GM23248 (cell line): Measurements from ENCODE around the gene HDHD3. TPM values are rescaled to one million over a fixed set of nuclear protein-coding genes. Genes with fewer than 3 reads are reported as not detected.

Source experiments
- DNase-seq: peaks from one replicate; pipeline ENCODE4 v3.0.0-alpha.2; 2015
- H2AFZ ChIP-seq: fragments of 200-600 bp; sonication (generic); 2 replicates; pipeline ENCODE4 v1.6.1; 2016; ENCODE audit warnings: antibody characterized with exemption
- H3F3A ChIP-seq: fragments of 200-600 bp; sonication (generic); 2 replicates; pipeline ENCODE4 v1.6.1; 2016; ENCODE audit warnings: mild to moderate bottlenecking, antibody characterized with exemption, mixed run types; ENCODE audit not compliant: insufficient read depth
- H3K27ac ChIP-seq: fragments of 200-600 bp; sonication (generic); 2 replicates; pipeline ENCODE4 v1.5.1; 2016; ENCODE audit warnings: mild to moderate bottlenecking
- H3K27me3 ChIP-seq: fragments of 200-600 bp; sonication (generic); replicated peaks from 2 replicates; pipeline ENCODE4 v1.6.1; 2016; ENCODE audit warnings: mild to moderate bottlenecking; ENCODE audit not compliant: insufficient read depth
- H3K36me3 ChIP-seq: fragments of 200-600 bp; sonication (generic); 2 replicates; pipeline ENCODE4 v1.6.1; 2016; ENCODE audit warnings: low read depth, mild to moderate bottlenecking
- H3K4me1 ChIP-seq: fragments of 200-600 bp; sonication (generic); 2 replicates; pipeline ENCODE4 v1.6.1; 2016; ENCODE audit warnings: mild to moderate bottlenecking; ENCODE audit not compliant: insufficient read depth
- H3K4me2 ChIP-seq: fragments of 200-600 bp; sonication (generic); one replicate; pipeline ENCODE4 v1.6.1; 2016; ENCODE audit warnings: mild to moderate bottlenecking; ENCODE audit not compliant: unreplicated experiment
- H3K4me3 ChIP-seq: fragments of 200-600 bp; sonication (generic); 2 replicates; pipeline ENCODE4 v1.5.1; 2016; ENCODE audit warnings: mild to moderate bottlenecking
- H3K79me2 ChIP-seq: fragments of 200-600 bp; sonication (generic); 2 replicates; pipeline ENCODE4 v1.6.1; 2016; ENCODE audit warnings: mild to moderate bottlenecking; ENCODE audit not compliant: insufficient read depth
- H3K9ac ChIP-seq: fragments of 200-600 bp; sonication (generic); 2 replicates; pipeline ENCODE4 v1.6.1; 2016; ENCODE audit warnings: mild to moderate bottlenecking
- H3K9me2 ChIP-seq: fragments of 200-600 bp; sonication (generic); 2 replicates; pipeline ENCODE4 v1.6.1; 2016; ENCODE audit warnings: mixed run types, mild to moderate bottlenecking, moderate library complexity; ENCODE audit not compliant: insufficient read depth
- H3K9me3 ChIP-seq: fragments of 200-600 bp; sonication (generic); one replicate; pipeline ENCODE4 v1.6.1; 2017; ENCODE audit warnings: low read depth
- H4K20me1 ChIP-seq: fragments of 200-600 bp; sonication (generic); 2 replicates; pipeline ENCODE4 v1.6.0; 2016; ENCODE audit not compliant: insufficient read depth
- EZH2 ChIP-seq: fragments of 200-600 bp; sonication (generic); IDR thresholded peaks from 2 replicates; pipeline ENCODE4 v1.6.1; 2018; ENCODE audit warnings: antibody characterized with exemption, mild to moderate bottlenecking; ENCODE audit not compliant: insufficient read depth, poor library complexity, severe bottlenecking
- EZH2phosphoT487 ChIP-seq: fragments of 200-600 bp; sonication (generic); IDR thresholded peaks from 2 replicates; pipeline ENCODE4 v1.6.1; 2018; ENCODE audit warnings: antibody characterized with exemption, moderate library complexity, mild to moderate bottlenecking, low read depth; ENCODE audit not compliant: insufficient read depth
- WGBS, 2 experiments: methylation state at CpG; one replicate each; pipeline ENCODE4 v1.1.6; 2015 to 2017; ENCODE audit warnings: low lambda C conversion rate in 2 of 2, low coverage in 1 of 2; ENCODE audit errors: missing lambda C conversion rate in 2 of 2; 5-methylcytosine and 5-hydroxymethylcytosine counted together
- in situ Hi-C: fragments of 300-500 bp; cut with MboI; formaldehyde crosslinking; loops from 2 replicates; pipeline ENCODE4 v1.15.0; 2020
- polyA plus RNA-seq: library from polyadenylated mRNA; unstranded; fragments of >200 nt; fragmentation: Nextera tagmentation; extraction: Ambion mirVana; gene quantifications from 2 replicates; pipeline ENCODE4 v1.2.1, GENCODE V29; 2016
- total RNA-seq: library from RNA; depleted of rRNA; stranded (reverse); fragments of >200 nt; shearing (Covaris generic); gene quantifications from 2 replicates; pipeline ENCODE4 v1.2.3, GENCODE V29; 2014

Gene HDHD3
- total and polyA plus RNA-seq, 2 experiments from 2014 or later: 8.3 to 13.2 TPM

DNA sequence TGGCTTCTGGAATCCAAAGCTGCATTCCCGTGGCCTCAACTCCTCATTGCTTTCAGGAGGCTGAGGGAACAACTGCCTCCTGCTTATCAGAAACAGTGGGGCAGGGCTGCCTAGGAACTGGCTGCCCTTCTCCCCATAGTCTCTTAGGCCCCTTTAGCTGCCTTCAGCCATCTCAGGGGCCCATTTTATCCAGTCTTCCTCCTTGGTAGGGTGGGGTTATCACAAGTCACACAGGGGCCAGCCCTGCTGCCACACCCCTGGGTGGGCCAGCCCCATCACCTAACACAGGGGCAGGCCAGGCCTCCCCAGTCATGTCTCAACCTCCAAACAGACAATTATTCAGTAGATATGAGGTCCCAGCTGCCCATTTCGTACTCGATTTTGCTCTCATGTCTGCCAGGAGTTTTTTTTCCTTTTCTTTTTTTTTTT lies 20.4 kb upstream of the HDHD3 start:
- no peaks in the 10 kb centered on the region for H3K9me2 ChIP-seq
- no peaks in the 10 kb centered on the region for H3K27me3 ChIP-seq
- TF ChIP-seq EZH2phosphoT487: no peak
- TF ChIP-seq EZH2: no peak
- H3K79me2 ChIP-seq: peaks cover 20% of the 10 kb centered on the region
- H3K4me2 ChIP-seq: no peak overlapping the region
- WGBS, 2 experiments: 90 to 96% methylated on average over 3 of the region's 3 CpGs
- no peak overlapping the region for H3K4me3 ChIP-seq
- H3K9me3 ChIP-seq: no peaks in the 10 kb centered on the region
- in situ Hi-C loops: no loop called here
- no peak overlapping the region for H3K9ac ChIP-seq
- peaks cover 10% of the 10 kb centered on the region for H3K4me1 ChIP-seq
- H3K36me3 ChIP-seq: no peaks in the 10 kb centered on the region
- H2AFZ ChIP-seq: no peak overlapping the region
- no peak for DNase-seq
- peaks cover 20% of the 10 kb centered on the region; the same call in 1 of the 2 replicates for H3F3A ChIP-seq
- H3K27ac ChIP-seq: no peak overlapping the region
- H4K20me1 ChIP-seq: no peaks in the 10 kb centered on the region

DNA sequence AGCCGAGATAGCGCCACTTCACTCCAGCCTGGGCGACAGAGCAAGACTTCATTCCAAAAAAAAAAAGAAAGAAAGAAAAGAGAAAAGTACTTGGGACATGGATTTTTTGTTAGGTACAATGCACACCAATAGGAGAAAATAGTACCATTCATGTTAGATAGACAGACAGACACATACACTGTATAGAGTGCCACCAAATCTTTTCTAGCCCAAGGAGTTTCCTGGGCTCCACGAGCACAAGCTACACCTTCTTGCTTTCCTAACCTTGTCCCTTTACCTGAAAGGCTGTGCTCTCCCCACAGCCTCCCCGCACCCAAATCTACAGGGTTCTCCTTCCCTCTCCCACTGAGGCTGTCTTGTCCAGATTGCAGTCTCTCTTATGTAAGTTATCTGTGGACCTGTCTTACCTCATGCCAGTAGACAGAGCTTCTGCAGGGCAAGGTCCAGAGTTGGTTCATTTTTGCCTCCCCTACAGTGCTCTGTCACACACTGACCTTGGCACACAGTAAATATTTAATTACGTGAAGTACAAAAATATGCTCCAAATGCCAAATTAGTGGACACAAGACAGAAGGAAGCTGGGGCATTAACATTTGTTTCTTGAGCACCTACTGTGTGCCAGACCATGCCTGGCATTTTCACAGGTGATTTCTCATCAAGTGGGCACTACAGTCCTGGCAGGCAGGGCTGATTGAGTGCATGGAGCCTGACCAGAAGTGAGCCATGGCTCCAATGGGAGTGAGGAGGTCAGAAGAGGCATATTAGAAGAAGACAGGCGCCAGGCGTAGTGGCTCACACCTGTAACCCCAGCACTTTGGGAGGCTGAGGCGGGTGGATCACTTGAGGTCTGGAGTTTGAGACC lies 18.4 kb upstream of the HDHD3 start:
- TF ChIP-seq EZH2phosphoT487 (no peak), EZH2 (no peak)
- Histone ChIP-seq H3K9me3 (no peaks in the 10 kb centered on the region), H3K4me1 (peaks cover 10% of the 10 kb centered on the region), H3K27ac (no peak overlapping the region), H3K4me3 (no peak overlapping the region), H3K79me2 (peaks cover 13% of the 10 kb centered on the region), H3F3A (peaks cover 16% of the 10 kb centered on the region; the same call in 1 of the 2 replicates), H3K4me2 (no peak overlapping the region), H3K9me2 (no peaks in the 10 kb centered on the region), H3K9ac (no peak overlapping the region), H2AFZ (no peak overlapping the region), H3K36me3 (no peaks in the 10 kb centered on the region), H3K27me3 (no peaks in the 10 kb centered on the region), H4K20me1 (no peaks in the 10 kb centered on the region)
- in situ Hi-C loops: no loop called here
- no peak for DNase-seq
- WGBS, 2 experiments: 95 to 97% methylated on average over 8 to 9 of the region's 9 CpGs

DNA sequence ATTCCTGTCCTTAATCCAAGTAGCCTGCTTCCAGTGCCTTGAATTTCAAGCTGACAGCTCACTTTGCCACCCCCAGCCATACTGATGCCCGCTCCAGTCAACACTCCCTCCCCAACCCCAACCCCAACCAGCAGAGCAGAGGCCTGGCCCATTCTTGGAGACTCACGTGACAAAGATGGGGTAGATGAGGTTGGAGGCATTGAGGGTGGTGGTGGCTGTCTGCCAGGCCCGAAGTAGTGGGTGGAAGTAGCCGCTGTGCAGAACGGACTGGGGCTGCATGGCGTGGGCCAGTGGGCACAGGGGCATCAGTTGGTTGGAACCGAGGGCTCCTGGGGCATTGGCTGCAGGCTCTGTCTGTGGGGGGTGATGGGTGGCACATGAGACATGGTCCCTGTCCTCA lies 16.5 kb upstream of the HDHD3 start:
- in situ Hi-C loops: no loop called here
- H3F3A ChIP-seq: peaks cover 8% of the 10 kb centered on the region; the same call in 1 of the 2 replicates
- 94 to 95% methylated on average over 6 to 7 of the region's 7 CpGs for WGBS, 2 experiments
- no peaks in the 10 kb centered on the region for H4K20me1 ChIP-seq
- H3K36me3 ChIP-seq: peaks cover under 1% of the 10 kb centered on the region; the same call in 1 of the 2 replicates
- no peaks in the 10 kb centered on the region for H3K27me3 ChIP-seq
- H3K9me2 ChIP-seq: no peaks in the 10 kb centered on the region
- no peak overlapping the region for H3K4me3 ChIP-seq
- TF ChIP-seq EZH2: no peak
- TF ChIP-seq EZH2phosphoT487: no peak
- no peak overlapping the region for H3K9ac ChIP-seq
- no peak overlapping the region for H3K4me2 ChIP-seq
- H3K79me2 ChIP-seq: no peaks in the 10 kb centered on the region; the same call in 1 of the 2 replicates
- no peaks in the 10 kb centered on the region for H3K9me3 ChIP-seq
- H3K4me1 ChIP-seq: peaks cover 6% of the 10 kb centered on the region
- H2AFZ ChIP-seq: no peak overlapping the region
- no peak overlapping the region for H3K27ac ChIP-seq
- DNase-seq: no peak

- H3K9me2 ChIP-seq: no peaks in the 10 kb centered on the region
- H4K20me1 ChIP-seq: no peaks in the 10 kb centered on the region
- H3K79me2 ChIP-seq: no peaks in the 10 kb centered on the region; the same call in 1 of the 2 replicates
- no peak overlapping the region for H2AFZ ChIP-seq
- in situ Hi-C loops: no loop called here
- no peaks in the 10 kb centered on the region for H3F3A ChIP-seq
- WGBS, 2 experiments: 97 to 98% methylated on average over 7 of the region's 7 CpGs
- DNase-seq: no peak
- no peak overlapping the region for H3K27ac ChIP-seq
- no peak overlapping the region for H3K4me3 ChIP-seq
- H3K36me3 ChIP-seq: peaks cover 3% of the 10 kb centered on the region; the same call in 1 of the 2 replicates
- TF ChIP-seq EZH2phosphoT487 (no peak), EZH2 (no peak)
- H3K9me3 ChIP-seq: no peaks in the 10 kb centered on the region
- H3K4me1 ChIP-seq: no peaks in the 10 kb centered on the region
- H3K4me2 ChIP-seq: no peak overlapping the region
- H3K9ac ChIP-seq: no peak overlapping the region
- H3K27me3 ChIP-seq: no peaks in the 10 kb centered on the region
These were observed 15.1 kb upstream of the HDHD3 start for GRCh38 chr9:113391917-113392316.
